ENCODE measurements around the gene PLA2G4B. TPM values are rescaled to one million over a fixed set of nuclear protein-coding genes. Genes with fewer than 3 reads are reported as not detected.

The PLA2G4B gene
- total and polyA plus RNA-seq, 9 of the 15 experiments (the other 6 are each of a cell fraction or from before 2014, with no cell fraction given) = 0.07 to 6.1 (median 2.8) TPM

- H3K36me3 ChIP-seq (ENCODE audit: control insufficient read depth, insufficient read depth, low read length) = no peaks in the 10 kb centered on the region
- H3K27me3 ChIP-seq (ENCODE audit: control insufficient read depth in 2 of 2, insufficient read depth in 2 of 2, low read length in 2 of 2) = peaks cover 23 to 74% of the 10 kb centered on the region in 2 experiments; a peak in 3 of 5 replicates
- ChIA-PET POLR2A (no interaction called here), CTCF (ENCODE audit: low intra/inter-chr PET ratio) (no interaction called here)
- H3K9me1 ChIP-seq (ENCODE audit: control insufficient read depth, insufficient read depth, low read length) = peaks cover 3% of the 10 kb centered on the region
- H3K27ac ChIP-seq (ENCODE audit: extremely low read depth, low read depth, low read length) = no peak overlapping the region
- DNase-seq (ENCODE audit: extremely low read depth in 1 of 4, low spot score in 3 of 4) (no peak), ATAC-seq (no peak), FAIRE-seq (no peak)
- H3K4me1 ChIP-seq (replicated peaks in 1 of 2; ENCODE audit: control insufficient read depth in 2 of 2, insufficient read depth in 2 of 2, low read length in 2 of 2) = peaks cover 0 to 34% of the 10 kb centered on the region in 2 experiments; a peak in 3 of 5 replicates
- no peak overlapping the region for H3K4me2 ChIP-seq (ENCODE audit: insufficient read depth, low read length)
- in situ Hi-C loops (cut with MboI) (no loop called here), intact Hi-C loops (cut with micrococcal nuclease) (no loop called here)
- H3K4me3 ChIP-seq = no peak overlapping the region
- H2AFZ ChIP-seq (ENCODE audit: low read depth, low read length) = no peak overlapping the region
- H4K20me1 ChIP-seq (replicated peaks; ENCODE audit: control insufficient read depth, insufficient read depth, low read length) = peaks cover 9% of the 10 kb centered on the region; the same call in 1 of the 2 replicates
- H3K79me2 ChIP-seq (ENCODE audit: control insufficient read depth, insufficient read depth, low read length) = no peaks in the 10 kb centered on the region
- WGBS (ENCODE audit: insufficient coverage, low coverage, missing lambda C conversion rate) = 2% methylated on average over 6 of the region's 6 CpGs
- no peak overlapping the region for H3K9ac ChIP-seq (ENCODE audit: insufficient read depth in 1 of 2, low read depth in 2 of 2, low read length in 2 of 2)
- no TSS peak for BruUV-seq (replicated peaks)
- TF ChIP-seq RUNX1 (IDR thresholded peaks at IDR 0.05; ENCODE audit: low read depth) (no peak), MLLT1 (IDR thresholded peaks at IDR 0.05) (no peak), RERE (CRISPR knock-in tag; IDR thresholded peaks at IDR 0.05; ENCODE audit: borderline replicate concordance) (no peak), CBX5 (IDR thresholded peaks at IDR 0.05; ENCODE audit: borderline replicate concordance, low read depth) (no peak)
- H3K9me3 ChIP-seq (replicated peaks; ENCODE audit: control insufficient read depth, insufficient read depth, low read depth, low read length) = no peaks in the 10 kb centered on the region
Observed at GRCh38 chr15:41890050-41890690, 51.5 kb downstream of the PLA2G4B start.

Measured in K562 (cell line).